ENCODE measurements around the gene DUOX1. TPM values are rescaled to one million over a fixed set of nuclear protein-coding genes. Genes with fewer than 3 reads are reported as not detected.
A peak's percentile ranks its signal among the peaks of the same experiment; 100 is the strongest.

The DUOX1 gene
- total and polyA plus RNA-seq, 9 of the 15 experiments (the other 6 are each of a cell fraction or from before 2014, with no cell fraction given), result 0.01 to 0.22 (median 0.01) TPM; not detected in 6

- TF ChIP-seq PRDM10 (IDR thresholded peaks at IDR 0.05; ENCODE audit: partially characterized antibody) (peak; percentile 6), IRF9 (tag; IDR thresholded peaks at IDR 0.05) (no peak), ZNF23 (CRISPR knock-in tag; IDR thresholded peaks at IDR 0.05) (no peak), HNRNPUL1 (IDR thresholded peaks at IDR 0.05; ENCODE audit: low read length) (no peak), ARID4B (CRISPR knock-in tag; IDR thresholded peaks at IDR 0.05) (no peak), MED1 (CRISPR knock-in tag; IDR thresholded peaks at IDR 0.05; ENCODE audit: borderline replicate concordance) (no peak), POLR3A (IDR thresholded peaks at IDR 0.05; ENCODE audit: borderline replicate concordance, extremely low read depth, insufficient read depth, insufficient read length) (no peak), MBD2 (IDR thresholded peaks at IDR 0.05; ENCODE audit: borderline replicate concordance, low read depth) (no peak), ZSCAN29 (IDR thresholded peaks at IDR 0.05) (no peak), ADNP (tag; IDR thresholded peaks at IDR 0.05) (no peak), RERE (CRISPR knock-in tag; IDR thresholded peaks at IDR 0.05; ENCODE audit: borderline replicate concordance) (no peak), SREBF2 (CRISPR knock-in tag; IDR thresholded peaks at IDR 0.05) (no peak)
These were observed 11.6 kb upstream of the DUOX1 start (continued) for GRCh38 chr15:45118131-45118588.
